ENCODE measurements around the gene CTU2.

DNA sequence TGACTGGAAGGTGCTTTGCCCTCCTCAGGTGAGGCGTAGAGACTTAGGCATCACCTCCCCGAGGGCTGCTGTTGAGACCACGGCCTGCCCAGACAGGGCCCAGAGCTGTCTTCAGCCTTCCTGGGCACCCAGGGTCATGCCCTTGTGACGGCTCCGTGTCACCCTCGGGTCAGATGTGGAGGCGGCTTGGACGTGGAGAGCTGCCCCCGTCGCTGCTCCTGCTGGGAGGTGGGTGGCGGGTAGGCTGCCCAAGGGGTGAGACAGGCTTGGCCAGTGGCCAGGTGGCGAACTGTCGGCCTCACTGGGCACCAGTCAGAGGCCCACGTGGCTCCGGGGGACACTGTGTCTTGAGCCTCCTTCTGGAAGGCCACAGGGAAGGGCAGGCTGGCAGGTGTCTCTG, 11.1 kb upstream of the CTU2 start:
- TF ChIP-seq POLR2AphosphoS5 (IDR thresholded peaks at IDR 0.05): no peak
- no peak for TF ChIP-seq EP300 (IDR thresholded peaks at IDR 0.05)
- no peak for TF ChIP-seq POLR2A (IDR thresholded peaks at IDR 0.05)

Measured in gastroesophageal sphincter (tissue), 2 donors.